GM19099 (cell line): ENCODE measurements around the gene CLDN10.

Source experiments
- POLR2A ChIP-seq: IDR thresholded peaks from 3 replicates; pipeline ENCODE4 v1.6.1; 2011; ENCODE audit warnings: low read depth; ENCODE audit not compliant: insufficient read length; ENCODE audit errors: extremely low read depth

Gene CLDN10

GRCh38 chr13:95614641-95615245 lies 62.2 kb downstream of the CLDN10 start:
- no peak for TF ChIP-seq POLR2A

- TF ChIP-seq POLR2A, result no peak
Observed at GRCh38 chr13:95615539-95615938, 63.0 kb downstream of the CLDN10 start.

GRCh38 chr13:95620030-95620824 lies 67.7 kb downstream of the CLDN10 start:
- TF ChIP-seq POLR2A, result no peak

- no peak for TF ChIP-seq POLR2A
Observed at GRCh38 chr13:95620825-95621498, 68.4 kb downstream of the CLDN10 start.

- no peak for TF ChIP-seq POLR2A
Observed at GRCh38 chr13:95623141-95623540, 70.6 kb downstream of the CLDN10 start.

- TF ChIP-seq POLR2A, result no peak
Observed at GRCh38 chr13:95624020-95624419, 71.5 kb downstream of the CLDN10 start.

GRCh38 chr13:95626768-95627167 lies 74.2 kb downstream of the CLDN10 start:
- no peak for TF ChIP-seq POLR2A

GRCh38 chr13:95627590-95627989 lies 75.1 kb downstream of the CLDN10 start:
- TF ChIP-seq POLR2A, result no peak

GRCh38 chr13:95628488-95628887 lies 76.0 kb downstream of the CLDN10 start:
- no peak for TF ChIP-seq POLR2A

GRCh38 chr13:95629071-95629470 lies 76.6 kb downstream of the CLDN10 start:
- TF ChIP-seq POLR2A, result no peak
